ENCODE measurements around the gene PRPF40A. TPM values are rescaled to one million over a fixed set of nuclear protein-coding genes. Genes with fewer than 3 reads are reported as not detected.

Gene PRPF40A
- total and polyA plus RNA-seq, 9 of the 15 experiments (the other 6 are each of a cell fraction or from before 2014, with no cell fraction given) = 168 to 304 (median 264) TPM

DNA sequence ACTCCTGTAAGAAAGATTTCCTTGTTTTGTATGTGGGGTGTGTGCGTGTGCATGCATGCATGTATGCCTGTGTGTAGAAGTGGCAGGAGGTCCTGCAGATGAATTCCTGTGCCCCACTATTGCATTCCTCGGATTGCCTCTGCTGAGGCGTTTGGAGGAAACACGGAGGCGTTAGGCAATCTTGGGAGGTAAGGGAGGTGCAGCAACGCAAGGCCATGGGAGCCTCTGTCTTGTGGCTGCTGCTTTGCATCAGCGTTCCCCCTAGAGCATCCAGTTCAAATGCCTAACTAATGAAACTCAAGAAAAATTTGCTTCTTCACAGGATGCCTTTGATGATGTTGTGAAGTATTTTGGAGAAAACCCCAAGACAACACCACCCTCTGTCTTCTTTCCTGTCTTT lies 80.0 kb downstream of the PRPF40A start:
- BruUV-seq (replicated peaks) = no TSS peak
- Histone ChIP-seq H3K9ac (ENCODE audit: insufficient read depth in 1 of 2, low read depth in 2 of 2, low read length in 2 of 2) (no peak overlapping the region), H3K4me3 (no peak overlapping the region), H3K27me3 (ENCODE audit: control insufficient read depth in 2 of 2, insufficient read depth in 2 of 2, low read length in 2 of 2) (peaks cover 9 to 18% of the 10 kb centered on the region in 2 experiments; a peak in 3 of 5 replicates), H3K9me1 (ENCODE audit: control insufficient read depth, insufficient read depth, low read length) (no peaks in the 10 kb centered on the region), H3K79me2 (ENCODE audit: control insufficient read depth, insufficient read depth, low read length) (no peaks in the 10 kb centered on the region), H3K9me3 (replicated peaks; ENCODE audit: control insufficient read depth, insufficient read depth, low read depth, low read length) (no peaks in the 10 kb centered on the region), H4K20me1 (replicated peaks; ENCODE audit: control insufficient read depth, insufficient read depth, low read length) (peaks cover 8% of the 10 kb centered on the region; the same call in 1 of the 2 replicates), H3K27ac (ENCODE audit: extremely low read depth, low read depth, low read length) (no peak overlapping the region), H3K36me3 (ENCODE audit: control insufficient read depth, insufficient read depth, low read length) (no peaks in the 10 kb centered on the region), H3K4me2 (ENCODE audit: insufficient read depth, low read length) (no peak overlapping the region), H3K4me1 (replicated peaks in 1 of 2; ENCODE audit: control insufficient read depth in 2 of 2, insufficient read depth in 2 of 2, low read length in 2 of 2) (no peaks in the 10 kb centered on the region), H2AFZ (ENCODE audit: low read depth, low read length) (no peak overlapping the region)
- TF ChIP-seq ZMIZ1 (IDR thresholded peaks at IDR 0.05; ENCODE audit: low read depth in 2 of 2, low read length in 2 of 2) (no peak), ARID1B (IDR thresholded peaks at IDR 0.05) (no peak)
- FAIRE-seq (no peak), DNase-seq (ENCODE audit: extremely low read depth in 1 of 4, low spot score in 3 of 4) (no peak), ATAC-seq (no peak)
- intact Hi-C loops (cut with micrococcal nuclease) (loop anchor here (5.0 to 10.0 kb wide), 2 partner anchors 302 to 460 kb away; partner anchors contain the start of genes FMNL2 and STAM2), in situ Hi-C loops (cut with MboI) (no loop called here)
- WGBS (ENCODE audit: insufficient coverage, low coverage, missing lambda C conversion rate) = 1% methylated on average over 7 of the region's 7 CpGs
- ChIA-PET CTCF (ENCODE audit: low intra/inter-chr PET ratio) (no interaction called here), POLR2A (interaction anchor here (1.1 kb wide), 1 partner anchor 11 kb away, joined by 3 read pairs; no protein-coding TSS in a partner anchor)
